Chondrocyte (in vitro differentiated cells): ENCODE data around the gene POLD2. TPM values are rescaled to one million over a fixed set of nuclear protein-coding genes. Genes with fewer than 3 reads are reported as not detected.

Source experiments
- DNase-seq: peaks from one replicate; pipeline ENCODE4 v3.0.0; 2021; ENCODE audit warnings: mixed read lengths, low spot score
- H3K27ac Mint-ChIP-seq: one replicate; pipeline ENCODE4 v1.8.0; 2021; ENCODE audit warnings: mild to moderate bottlenecking, moderate library complexity, mixed read lengths; ENCODE audit not compliant: unreplicated experiment
- H3K27me3 Mint-ChIP-seq: 2 replicates; pipeline ENCODE4 v1.8.0; 2021; ENCODE audit warnings: low read depth, mixed read lengths
- H3K36me3 Mint-ChIP-seq: 2 replicates; pipeline ENCODE4 v1.8.0; 2021; ENCODE audit warnings: low read depth, mixed read lengths
- H3K4me1 Mint-ChIP-seq: 2 replicates; pipeline ENCODE4 v1.8.0; 2021; ENCODE audit warnings: low read depth, mild to moderate bottlenecking, mixed read lengths
- H3K4me3 Mint-ChIP-seq: one replicate; pipeline ENCODE4 v1.8.0; 2021; ENCODE audit warnings: mild to moderate bottlenecking, moderate library complexity, mixed read lengths; ENCODE audit not compliant: unreplicated experiment
- H3K9me3 Mint-ChIP-seq: 2 replicates; pipeline ENCODE4 v1.8.0; 2021; ENCODE audit warnings: low read depth, mixed read lengths
- CTCF ChIP-seq: fragments of 200-600 bp; sonication (generic); IDR thresholded peaks from 2 replicates; pipeline ENCODE4 v1.5.0; 2021; ENCODE audit warnings: antibody characterized with exemption, mild to moderate bottlenecking, moderate library complexity
- microRNA-seq: library from miRNA; unstranded; fragments of <30 nt; microRNA quantifications from one replicate; pipeline ENCODE4 v1.2.0, GENCODE V29; 2020; ENCODE audit warnings: borderline number of aligned reads
- total RNA-seq: library from RNA; stranded (reverse); gene quantifications from 3 replicates; pipeline ENCODE4 v1.2.1, GENCODE V29; 2021

Gene POLD2
- total RNA-seq, 1 donor from 2014 or later: 49.2 TPM

GRCh38 chr7:44064791-44065430, 58.4 kb downstream of the POLD2 start:
- no peak for TF ChIP-seq CTCF
- H3K4me3 Mint-ChIP-seq: no peak overlapping the region
- H3K27ac Mint-ChIP-seq: no peak overlapping the region
- H3K9me3 Mint-ChIP-seq: no peaks in the 10 kb centered on the region
- H3K4me1 Mint-ChIP-seq: peaks cover 25% of the 10 kb centered on the region
- H3K27me3 Mint-ChIP-seq: no peaks in the 10 kb centered on the region
- H3K36me3 Mint-ChIP-seq: peaks cover 9% of the 10 kb centered on the region
- DNase-seq: peak; percentile 89

Small RNA genes within 50 kb of the gene (microRNA-seq; reads per million reads assigned to microRNA genes)
- not detected for gene MIR6838

Other genes starting within 250 kb of the POLD2 start
- 24.4 to 31.3 TPM (median 25.4 TPM) in 3 replicates for gene URGCP, start 217.0 kb downstream of the POLD2 start, total RNA-seq
- gene UBE2D4, start 197.1 kb downstream of the POLD2 start, total RNA-seq: 15.4 to 26.8 TPM (median 22.5 TPM) in 3 replicates
- gene SPDYE1, start 125.7 kb downstream of the POLD2 start, total RNA-seq: not detected in 3 replicates
- 95.5 to 115 TPM (median 97.1 TPM) in 3 replicates for gene DBNL, start 78.8 kb downstream of the POLD2 start, total RNA-seq
- gene PGAM2, start 58.0 kb downstream of the POLD2 start, total RNA-seq: 0.25 to 0.41 TPM in 2 of 3 replicates, not detected in the other
- 14.3 to 19.0 TPM (median 15.5 TPM) in 3 replicates for gene POLM, start 41.0 kb downstream of the POLD2 start, total RNA-seq
- 242 to 422 TPM (median 412 TPM) in 3 replicates for gene AEBP1, start 19.2 kb downstream of the POLD2 start, total RNA-seq
- not detected in 3 replicates for gene MYL7, start 17.8 kb upstream of the POLD2 start, total RNA-seq
- 0.31 to 0.44 TPM (median 0.37 TPM) in 3 replicates for gene GCK, start 65.9 kb upstream of the POLD2 start, total RNA-seq
- 126 to 133 TPM (median 131 TPM) in 3 replicates for gene YKT6, start 77.4 kb upstream of the POLD2 start, total RNA-seq
- 0.27 to 0.82 TPM (median 0.48 TPM) in 3 replicates for gene CAMK2B, start 202.0 kb upstream of the POLD2 start, total RNA-seq